Stimulated activated CD8-positive, alpha-beta memory T cell treated with anti-CD3 and anti-CD28 coated beads, Interleukin-2, amount 100 ng/mL, for 48 hours (primary cell): ENCODE data around the gene DNAH10.

Experiments used
- DNase-seq, 2 donors: peaks; one replicate each; pipeline ENCODE4 v3.0.0-alpha.2; 2020; ENCODE audit warnings: low read depth in 2 of 2

The DNAH10 gene

GRCh38 chr12:123934016-123934620 lies 172.0 kb downstream of the DNAH10 start:
- DNase-seq = no peak

GRCh38 chr12:123934829-123935228 lies 172.7 kb downstream of the DNAH10 start:
- no peak for DNase-seq

- DNase-seq = no peak
These were observed 173.9 kb downstream of the DNAH10 start for GRCh38 chr12:123935956-123936355.

GRCh38 chr12:123936471-123936870 lies 174.4 kb downstream of the DNAH10 start:
- no peak for DNase-seq

- DNase-seq = no peak
These were observed 175.0 kb downstream of the DNAH10 start for GRCh38 chr12:123936956-123937706.

- peak in 1 of 2 donors; percentile 22 for DNase-seq
These were observed 175.8 kb downstream of the DNAH10 start for GRCh38 chr12:123937707-123938591.

- DNase-seq = no peak
These were observed 176.8 kb downstream of the DNAH10 start for GRCh38 chr12:123938679-123939480.

- DNase-seq = no peak
These were observed 177.9 kb downstream of the DNAH10 start for GRCh38 chr12:123939716-123940626.

GRCh38 chr12:123940627-123940966 lies 178.5 kb downstream of the DNAH10 start:
- no peak for DNase-seq

GRCh38 chr12:123941000-123941399 lies 178.9 kb downstream of the DNAH10 start:
- no peak for DNase-seq

- no peak for DNase-seq
These were observed 179.6 kb downstream of the DNAH10 start for GRCh38 chr12:123941624-123942237.

- no peak for DNase-seq
These were observed 180.1 kb downstream of the DNAH10 start for GRCh38 chr12:123942238-123942653.

GRCh38 chr12:123942911-123943648 lies 181.0 kb downstream of the DNAH10 start:
- no peak for DNase-seq

GRCh38 chr12:123943816-123944215 lies 181.7 kb downstream of the DNAH10 start:
- no peak for DNase-seq

GRCh38 chr12:123944696-123945095 lies 182.6 kb downstream of the DNAH10 start:
- DNase-seq = no peak

GRCh38 chr12:123945287-123946151 lies 183.4 kb downstream of the DNAH10 start:
- DNase-seq = no peak

GRCh38 chr12:123946152-123946515 lies 184.0 kb downstream of the DNAH10 start:
- DNase-seq = no peak
